Kidney epithelial cell (primary cell): Measurements from ENCODE around the gene ZNF555. TPM values are rescaled to one million over a fixed set of nuclear protein-coding genes. Genes with fewer than 3 reads are reported as not detected.
"Not testable (repeated sequence)": the region's sequence is repeated elsewhere in the genome, so short reads cannot be mapped to it uniquely, and the experiment has no call there.

ENCODE experiments used
- DNase-seq: peaks from one replicate; pipeline ENCODE4 v3.0.0-alpha.2; 2010; ENCODE audit warnings: low read depth
- H3K27me3 ChIP-seq: 2 replicates; pipeline ENCODE4 v1.6.0; 2011; ENCODE audit warnings: low read length; ENCODE audit not compliant: control insufficient read depth, insufficient read depth
- H3K36me3 ChIP-seq: 2 replicates; pipeline ENCODE4 v1.5.1; 2011; ENCODE audit warnings: low read length; ENCODE audit not compliant: control insufficient read depth, insufficient read depth
- H3K4me3 ChIP-seq: 2 replicates; pipeline ENCODE4 v1.5.1; 2011; ENCODE audit warnings: low read depth, mild to moderate bottlenecking, control low read depth, low read length
- CTCF ChIP-seq: IDR thresholded peaks from 2 replicates; pipeline ENCODE4 v1.5.1; 2011; ENCODE audit warnings: mild to moderate bottlenecking, moderate library complexity, low read length, control low read depth, inconsistent platforms; ENCODE audit not compliant: insufficient read depth, poor library complexity, severe bottlenecking
- total RNA-seq: library from RNA; depleted of rRNA; stranded (reverse); fragments of >200 nt; gene quantifications from 2 replicates; pipeline ENCODE4 v1.2.3, GENCODE V29; 2015

ZNF555 gene
- total RNA-seq, 1 donor from 2014 or later, result 7.4 TPM

DNA sequence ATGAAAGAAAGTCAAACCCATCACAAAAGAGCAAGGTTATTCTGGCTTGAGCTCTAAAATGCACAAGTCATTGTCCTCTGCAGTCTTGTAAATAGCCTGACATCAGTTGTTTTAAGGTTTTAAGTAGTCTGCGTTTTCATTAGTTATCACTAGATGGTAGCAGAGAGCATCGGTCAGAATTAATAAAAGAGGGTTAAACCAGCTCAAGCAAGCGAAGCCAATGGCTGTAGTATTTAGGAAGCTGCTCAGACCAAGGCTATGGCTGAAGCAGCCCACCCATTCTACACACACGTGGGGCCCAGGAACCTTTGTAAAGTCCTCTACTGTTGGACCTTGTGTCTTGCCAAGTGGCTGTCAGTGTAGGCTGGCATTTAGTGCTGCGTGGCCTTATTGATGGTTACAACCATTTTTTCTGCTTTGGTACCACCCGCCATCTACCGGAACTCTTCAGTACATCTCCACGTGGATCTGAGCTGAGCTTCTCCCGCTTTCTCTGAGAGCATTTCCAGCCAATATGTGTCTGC, 46.2 kb downstream of the ZNF555 start:
- peak; percentile 53 for TF ChIP-seq CTCF
- Histone ChIP-seq H3K4me3 (no peak overlapping the region), H3K36me3 (no peaks in the 10 kb centered on the region), H3K27me3 (no peaks in the 10 kb centered on the region)
- no peak for DNase-seq

DNA sequence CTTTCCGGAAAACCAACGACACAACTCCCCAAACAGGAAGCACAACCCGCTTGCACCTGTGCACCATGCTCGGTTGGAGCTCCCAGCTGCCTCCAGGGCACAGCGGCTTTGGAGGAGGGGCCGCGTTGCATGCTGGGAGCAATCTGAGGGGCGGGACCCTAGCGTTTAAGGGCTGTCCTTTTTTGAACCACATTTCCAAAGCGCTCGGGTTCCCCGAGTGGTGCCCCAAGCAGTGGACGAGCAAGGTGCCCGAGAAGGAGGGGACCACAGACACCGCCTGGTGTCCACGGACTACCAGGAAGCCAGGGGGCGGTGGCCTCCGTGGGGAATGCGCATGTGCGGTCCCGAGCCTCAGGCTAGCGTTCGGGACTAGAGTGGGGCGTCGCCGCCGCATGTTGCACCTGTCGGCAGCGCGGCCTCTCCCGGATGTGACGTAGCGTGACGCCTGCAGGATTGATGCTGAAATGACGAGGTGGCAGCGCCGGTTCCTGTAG, 47.5 kb downstream of the ZNF555 start:
- Histone ChIP-seq H3K27me3 (no peaks in the 10 kb centered on the region), H3K36me3 (no peaks in the 10 kb centered on the region), H3K4me3 (no peak overlapping the region)
- DNase-seq, result no peak
- TF ChIP-seq CTCF, result no peak

DNA sequence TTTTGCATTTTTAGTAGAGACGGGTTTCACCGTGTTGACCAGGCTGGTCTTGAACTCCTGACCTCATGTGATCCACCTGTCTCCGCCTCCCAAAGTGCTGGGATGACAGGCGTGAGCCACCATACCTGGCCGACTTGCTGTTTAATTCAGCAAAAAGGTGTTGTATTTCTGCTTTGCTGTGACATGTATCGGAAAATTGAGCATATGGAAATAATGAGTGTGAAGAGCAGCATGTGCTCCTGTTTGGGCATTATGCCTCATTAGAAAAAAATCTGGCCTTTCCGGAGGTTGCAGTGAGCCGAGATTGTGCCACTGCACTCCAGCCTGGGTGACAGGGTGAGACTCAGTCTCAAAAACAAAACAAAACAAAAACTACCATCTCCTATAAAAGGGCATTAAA, 49.3 kb downstream of the ZNF555 start:
- H3K4me3 ChIP-seq, H3K36me3 ChIP-seq, DNase-seq, H3K27me3 ChIP-seq: not testable (repeated sequence)

DNA sequence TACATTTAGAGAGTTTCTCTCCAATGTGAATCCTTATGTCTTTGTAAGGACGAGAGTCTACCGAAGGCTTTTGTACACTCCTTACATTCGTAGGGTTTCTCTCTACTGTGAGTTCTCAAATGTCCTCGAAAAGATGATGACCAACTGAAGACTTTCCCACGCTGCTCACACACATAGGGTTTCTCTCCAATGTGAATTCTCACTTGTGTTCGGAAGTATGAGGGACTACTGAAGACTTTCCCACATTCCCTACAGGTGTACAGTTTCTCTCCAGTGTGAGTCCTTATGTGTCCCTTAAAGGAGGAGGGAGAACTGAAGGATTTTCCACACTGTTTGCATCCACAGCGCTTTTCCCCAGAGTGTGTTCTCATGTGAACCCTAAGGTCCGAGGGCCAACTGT, 55.4 kb downstream of the ZNF555 start:
- TF ChIP-seq CTCF, result no peak
- no peak for DNase-seq
- no peaks in the 10 kb centered on the region for H3K36me3 ChIP-seq
- no peak overlapping the region for H3K4me3 ChIP-seq
- H3K27me3 ChIP-seq, result no peaks in the 10 kb centered on the region

DNA sequence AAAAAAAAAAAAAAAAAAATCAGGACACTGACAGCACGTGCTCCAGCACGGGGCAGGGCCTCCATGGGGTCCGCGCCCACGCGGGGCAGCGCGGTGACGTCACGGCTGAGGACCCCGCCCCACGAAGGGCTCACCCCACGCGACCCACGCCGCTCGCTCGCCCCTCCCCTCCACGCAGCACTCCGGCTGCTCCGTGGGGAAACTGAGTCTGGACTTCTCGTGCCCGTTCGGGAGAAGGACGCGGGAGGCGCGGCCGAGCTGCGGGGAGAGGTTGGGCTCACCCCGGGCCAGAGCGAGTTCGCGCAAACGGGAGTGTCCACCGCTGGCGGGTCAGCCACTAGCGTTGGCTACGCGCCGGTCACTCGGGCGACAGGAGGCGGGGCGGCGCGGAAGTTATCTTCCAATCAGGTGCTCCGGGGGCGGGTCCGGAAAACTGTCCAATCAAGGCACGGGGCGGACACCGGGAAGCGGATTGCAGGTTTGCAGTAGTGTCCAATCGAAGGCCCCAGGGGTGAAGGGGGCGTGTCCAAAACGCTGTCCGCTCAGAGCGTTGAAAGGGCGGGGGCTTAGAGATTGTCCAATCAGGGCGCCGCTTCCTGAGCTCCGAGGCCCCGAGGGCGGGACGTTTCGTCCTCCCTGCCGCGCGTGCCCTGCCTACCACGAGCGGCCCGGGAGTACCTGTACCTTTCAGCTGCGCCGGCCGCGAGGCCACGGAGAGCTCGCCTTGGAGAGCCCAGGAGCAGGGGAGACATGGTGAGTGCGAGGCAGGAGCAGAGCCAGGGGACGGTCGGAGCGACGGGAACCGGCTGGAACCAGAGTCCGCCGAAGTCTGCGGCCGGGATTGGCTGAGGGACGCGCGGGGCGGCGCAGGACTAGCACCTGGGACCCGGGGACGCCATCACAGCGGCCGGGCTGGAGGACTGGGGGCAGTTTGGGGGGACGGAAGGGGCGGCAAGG, 59.3 kb downstream of the ZNF555 start, which contains the start of gene ZNF57:
ZNF57 (plus strand) TSS at position 633 of the 957 bp plus-strand sequence; CDS start at position 751, 118 bp downstream.
- DNase-seq, result peak; percentile 96
- Histone ChIP-seq H3K27me3 (no peaks in the 10 kb centered on the region), H3K36me3 (no peaks in the 10 kb centered on the region), H3K4me3 (peak within 1 kb of the TSS; percentile 95)
- no peak for TF ChIP-seq CTCF

DNA sequence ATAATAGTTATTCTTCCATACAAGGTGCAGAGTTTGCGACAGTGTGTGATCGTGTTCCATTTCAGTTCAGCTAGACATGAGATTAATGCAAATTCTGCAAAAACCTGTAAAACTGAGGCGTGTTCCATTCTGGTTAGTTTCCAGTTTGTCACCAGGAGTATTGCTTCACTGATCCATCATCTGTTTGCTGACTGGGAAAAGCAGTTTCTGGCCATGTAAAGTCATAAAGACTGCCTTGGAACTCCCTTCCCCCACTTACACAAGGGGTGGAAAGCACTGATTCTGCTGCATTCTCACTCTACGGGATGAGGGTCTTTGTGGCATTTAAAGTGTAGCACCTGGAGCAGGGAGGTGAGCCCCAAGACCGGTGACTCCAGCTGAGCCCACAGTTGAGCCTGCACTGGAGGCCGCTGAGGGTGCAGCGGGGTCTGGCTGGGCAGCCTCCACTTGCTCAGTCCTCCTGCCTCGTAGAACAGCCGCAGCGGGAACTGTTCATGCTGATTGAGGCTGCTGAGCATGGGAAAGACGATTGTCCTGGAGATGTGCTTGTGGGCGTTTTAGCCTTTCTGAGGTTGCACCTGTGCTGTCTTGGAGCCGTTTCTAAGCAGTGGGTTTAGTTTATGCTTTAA, 61.4 kb downstream of the ZNF555 start:
- no peak for TF ChIP-seq CTCF
- Histone ChIP-seq H3K4me3 (no peak overlapping the region), H3K36me3 (no peaks in the 10 kb centered on the region), H3K27me3 (no peaks in the 10 kb centered on the region)
- no peak for DNase-seq

DNA sequence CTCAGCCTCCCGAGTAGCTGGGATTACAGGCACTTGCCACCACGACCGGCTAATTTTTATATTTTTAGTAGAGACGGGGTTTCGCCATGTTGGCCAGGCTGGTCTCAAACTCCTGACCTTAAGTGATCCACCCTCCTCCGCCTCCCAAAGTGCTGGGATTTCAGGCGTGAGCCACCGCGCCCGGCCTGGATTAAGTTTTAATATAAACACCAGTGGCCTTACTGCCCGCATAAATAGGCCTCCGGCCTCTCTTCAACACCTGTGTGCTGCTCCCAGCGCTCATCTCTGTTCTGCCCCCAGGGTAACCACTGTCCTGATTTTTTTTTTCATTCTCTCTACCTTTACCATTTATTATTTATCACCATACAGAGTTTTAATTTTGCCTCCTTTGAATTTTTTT, 62.1 kb downstream of the ZNF555 start:
- not testable (repeated sequence) for DNase-seq, H3K36me3 ChIP-seq, H3K27me3 ChIP-seq, H3K4me3 ChIP-seq
